ENCODE data around the gene CERS6.

The CERS6 gene

DNA sequence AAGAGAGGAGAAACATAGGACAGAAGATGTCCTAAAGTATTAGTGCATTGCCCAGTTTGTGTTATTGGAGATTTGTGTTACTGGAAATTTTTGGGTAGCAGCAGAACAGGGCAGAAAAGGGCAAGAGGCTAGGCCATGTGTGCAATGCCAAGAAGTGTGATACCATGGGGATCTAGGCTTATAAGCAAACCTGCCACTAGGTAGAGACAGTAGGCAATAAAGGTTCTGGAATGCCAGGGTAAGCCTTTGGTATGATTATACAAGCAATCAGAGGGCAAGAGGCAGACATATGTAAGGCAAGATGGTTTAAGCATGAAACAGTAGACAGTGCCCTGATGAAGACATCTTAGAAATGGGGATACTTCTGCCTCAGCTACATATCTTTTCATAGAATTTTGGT, 12.3 kb upstream of the CERS6 start:
- DNase-seq, result no peak

- peak; percentile 26 for DNase-seq
Measured at GRCh38 chr2:168445960-168446359, 10.1 kb upstream of the CERS6 start.

DNA sequence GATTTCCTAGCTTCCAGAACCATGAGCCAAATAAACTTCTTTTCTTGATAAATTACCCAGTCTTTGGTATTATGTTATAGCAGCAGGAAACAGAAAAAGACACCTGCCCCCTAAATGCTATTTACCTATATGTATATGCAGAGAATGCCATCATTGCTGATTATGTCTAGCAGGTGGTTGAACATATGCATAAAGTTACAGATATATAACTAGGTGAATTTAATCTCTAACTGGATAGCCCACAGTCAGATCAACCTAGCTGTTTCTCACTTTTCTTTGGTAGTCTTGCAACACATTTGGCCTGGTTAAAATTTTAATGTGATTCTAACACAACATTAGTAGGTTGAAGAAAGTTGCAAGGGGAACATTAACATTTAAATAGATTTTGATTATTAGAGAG, 7.1 kb upstream of the CERS6 start:
- no peak for DNase-seq

GRCh38 chr2:168449419-168449818, 6.7 kb upstream of the CERS6 start:
- no peak for DNase-seq

- no peak for DNase-seq
Measured at GRCh38 chr2:168450171-168450570, 5.9 kb upstream of the CERS6 start.

DNA sequence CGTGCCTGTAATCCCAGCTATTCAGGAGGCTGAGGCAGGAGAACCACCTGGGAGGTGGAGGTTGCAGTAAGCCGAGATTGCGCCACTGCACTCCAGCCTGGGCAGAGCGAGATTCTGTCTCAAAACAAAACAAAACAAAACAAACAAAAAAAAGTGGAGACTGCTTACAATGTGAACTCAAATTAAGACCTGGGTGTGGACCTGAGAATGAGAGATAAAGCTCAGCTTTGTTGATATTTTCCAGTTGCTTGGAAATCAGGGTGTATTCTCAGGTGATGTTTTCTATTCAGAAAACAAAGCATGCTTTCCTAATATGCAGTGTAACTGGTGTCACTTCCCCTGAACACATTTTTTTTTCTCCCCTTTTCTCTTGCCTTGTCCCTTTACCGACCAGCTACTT, 5.3 kb upstream of the CERS6 start:
- no peak for DNase-seq

- no peak for DNase-seq
Measured at GRCh38 chr2:168452781-168453180, 3.3 kb upstream of the CERS6 start.

GRCh38 chr2:168453404-168453803, 2.7 kb upstream of the CERS6 start:
- DNase-seq, result no peak

- DNase-seq, result no peak
Measured at GRCh38 chr2:168454737-168455644, 1.1 kb upstream of the CERS6 start.

- DNase-seq, result peak; percentile 69
Measured at GRCh38 chr2:168456521-168457189, 583 bp downstream of the CERS6 start.

DNA sequence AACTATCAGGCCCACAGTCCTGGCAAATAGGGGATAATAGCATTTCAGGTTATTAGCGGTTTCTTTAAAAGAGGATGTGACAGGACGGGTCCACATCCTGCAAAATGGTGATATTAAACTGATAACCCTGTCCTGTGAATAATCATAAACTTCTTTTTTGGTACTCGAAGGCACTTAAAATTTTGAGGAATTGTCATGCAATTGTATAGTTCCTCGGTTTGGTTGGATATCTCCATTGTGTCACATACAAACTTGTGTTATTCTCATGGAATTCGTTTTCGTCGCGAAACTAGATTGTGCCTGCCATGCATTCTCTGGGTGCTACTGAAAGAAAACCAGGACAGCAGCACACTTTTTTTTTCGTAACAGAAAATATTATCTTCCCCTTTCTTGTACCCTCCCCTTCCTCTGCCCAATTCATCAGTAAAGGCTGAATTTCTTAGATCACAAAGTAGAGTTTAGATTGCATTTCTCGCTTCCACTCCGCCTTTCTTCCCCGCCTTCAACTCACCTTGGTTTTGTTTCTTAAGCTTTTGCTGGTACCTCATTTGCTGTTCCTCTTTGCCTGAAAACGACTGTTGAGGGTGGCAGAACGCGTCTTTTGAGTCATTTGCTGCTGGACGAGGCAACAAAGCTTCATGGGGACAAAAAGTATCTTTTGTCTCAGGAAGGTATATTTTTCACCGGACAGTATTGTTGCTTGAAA, 1.3 kb downstream of the CERS6 start:
- DNase-seq, result peak; percentile 44

- no peak for DNase-seq
Measured at GRCh38 chr2:168458139-168458538, 2.1 kb downstream of the CERS6 start.

DNA sequence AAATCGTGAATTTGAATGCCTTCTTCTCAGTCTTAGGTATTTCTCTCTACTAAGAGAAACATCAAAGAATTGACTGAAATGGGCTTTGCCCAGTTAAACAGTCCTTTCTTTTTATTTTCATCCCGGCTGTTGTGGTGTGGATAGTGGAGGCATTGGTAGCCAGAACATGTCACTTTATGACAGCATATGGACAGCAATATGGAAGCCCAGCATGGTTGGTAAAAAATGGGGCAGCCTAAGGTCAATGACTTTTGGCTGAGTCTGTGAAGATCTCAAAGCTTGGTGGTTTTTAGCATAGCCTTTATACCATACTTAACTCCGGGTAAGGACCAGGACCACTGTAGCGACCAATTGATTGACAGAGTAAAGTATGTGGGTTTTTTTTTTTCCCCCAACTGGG, 3.2 kb downstream of the CERS6 start:
- DNase-seq, result no peak

- no peak for DNase-seq
Measured at GRCh38 chr2:168460571-168460970, 4.5 kb downstream of the CERS6 start.

- no peak for DNase-seq
Measured at GRCh38 chr2:168461178-168461941, 5.3 kb downstream of the CERS6 start.

DNA sequence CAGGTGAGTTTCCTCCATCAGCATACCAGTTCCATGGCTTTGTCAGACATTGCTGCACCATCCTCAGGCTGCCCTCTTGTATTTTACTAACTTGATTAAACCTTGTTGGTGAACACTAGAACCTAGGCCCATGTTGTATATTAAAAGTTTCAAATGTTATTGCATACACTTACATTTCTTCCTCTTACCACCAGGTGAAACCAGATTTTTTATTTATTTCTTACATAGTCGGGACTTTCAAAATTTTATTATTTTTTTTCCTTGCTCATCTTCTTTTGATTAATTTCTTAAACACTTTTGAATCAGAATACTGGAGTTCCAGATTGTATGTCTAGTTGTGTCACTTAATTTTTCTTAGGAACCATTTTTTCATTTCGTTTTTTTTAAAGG, 5.9 kb downstream of the CERS6 start:
- DNase-seq, result no peak

DNA sequence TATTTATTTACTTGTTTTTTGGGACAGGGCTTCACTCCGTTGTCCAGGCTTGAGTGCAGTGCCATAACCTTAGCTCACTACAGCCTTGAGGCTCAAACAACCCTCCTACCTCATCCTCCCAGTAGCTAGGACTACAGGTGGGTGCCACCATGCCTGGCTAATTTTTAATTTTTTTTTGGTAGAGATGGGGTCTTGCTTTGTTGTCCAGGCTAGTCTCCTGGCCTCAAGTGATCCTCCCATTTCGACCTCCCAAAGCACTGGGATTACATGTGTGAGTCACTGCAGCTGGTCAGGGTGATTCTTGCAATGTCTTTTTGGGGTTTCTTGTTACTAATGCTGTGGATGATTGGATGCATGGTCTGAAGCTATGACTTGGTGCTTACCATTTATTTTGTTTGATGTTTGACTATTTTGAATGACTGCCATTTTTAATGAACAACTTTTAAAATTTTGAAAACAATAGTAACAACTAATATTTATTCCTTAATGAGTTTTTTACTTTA, 6.5 kb downstream of the CERS6 start:
- DNase-seq, result no peak

- no peak for DNase-seq
Measured at GRCh38 chr2:168465594-168465993, 9.5 kb downstream of the CERS6 start.

DNA sequence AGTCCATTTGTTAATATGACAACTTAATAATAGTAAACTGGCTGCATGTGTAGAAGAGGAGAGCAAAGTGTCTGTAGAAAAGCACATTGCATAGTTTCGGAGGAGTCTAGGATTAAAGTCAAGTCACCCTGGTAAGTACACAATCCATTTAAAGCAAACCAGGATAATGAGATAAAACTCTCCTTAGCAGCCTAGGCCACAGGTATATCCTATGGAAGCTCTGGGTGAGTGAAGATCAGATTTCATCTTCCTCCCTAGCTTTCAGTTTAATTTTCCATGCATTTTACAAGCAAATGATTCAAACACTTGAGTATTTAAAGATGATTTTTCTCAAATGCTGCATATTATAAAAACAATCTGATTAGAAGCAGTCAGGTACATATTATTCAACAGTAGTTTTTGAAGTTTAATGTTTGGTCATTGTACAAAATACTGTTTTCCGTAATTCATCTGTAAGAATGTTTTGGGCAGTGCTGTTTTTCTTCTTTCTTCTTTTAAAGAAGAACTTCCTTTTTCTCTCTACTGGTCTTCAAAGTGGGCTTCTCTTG, 10.2 kb downstream of the CERS6 start:
- DNase-seq, result no peak

- no peak for DNase-seq
Measured at GRCh38 chr2:168466834-168467565, 10.9 kb downstream of the CERS6 start.

- no peak for DNase-seq
Measured at GRCh38 chr2:168467729-168468128, 11.7 kb downstream of the CERS6 start.

GRCh38 chr2:168468354-168468753, 12.3 kb downstream of the CERS6 start:
- DNase-seq, result no peak

Measured in RPMI8226 (cell line).